WTC11 (cell line): ENCODE data around the gene CLDN3. TPM values are rescaled to one million over a fixed set of nuclear protein-coding genes. Genes with fewer than 3 reads are reported as not detected.

Experiments used
- ATAC-seq: fragments of 200-7000 bp; cut with Tn5 transposase; 2 replicates; pipeline ENCODE4 v1.10.0; 2021; ENCODE audit warnings: mild to moderate bottlenecking, moderate library complexity
- CTCF ChIA-PET: fragments of 300-600 bp; sonication (Branson Sonifier 250); formaldehyde crosslinking; loops from one replicate; lab custom pipeline; 2021; ENCODE audit warnings: antibody characterized with exemption; lab: Charles Lee
- POLR2A ChIA-PET: fragments of 350-600 bp; sonication (Branson Sonifier 250); formaldehyde crosslinking; loops from one replicate; lab custom pipeline; 2021; ENCODE audit warnings: antibody characterized with exemption; lab: Charles Lee
- DNase-seq: peaks from one replicate; pipeline ENCODE4 v3.0.0; 2021; ENCODE audit warnings: low spot score
- H3K27ac Mint-ChIP-seq: 2 replicates; pipeline ENCODE4 v1.8.0; 2021; ENCODE audit warnings: mixed read lengths
- H3K27me3 Mint-ChIP-seq: 2 replicates; pipeline ENCODE4 v1.8.0; 2021; ENCODE audit warnings: low read depth, mild to moderate bottlenecking, moderate library complexity, mixed read lengths
- H3K36me3 Mint-ChIP-seq: 2 replicates; pipeline ENCODE4 v1.8.0; 2021; ENCODE audit warnings: mixed read lengths
- H3K4me1 Mint-ChIP-seq: 2 replicates; pipeline ENCODE4 v1.8.0; 2022; ENCODE audit warnings: mixed read lengths
- H3K4me3 Mint-ChIP-seq: 2 replicates; pipeline ENCODE4 v1.8.0; 2021; ENCODE audit warnings: mild to moderate bottlenecking, moderate library complexity, mixed read lengths
- H3K9me3 Mint-ChIP-seq: 2 replicates; pipeline ENCODE4 v1.8.0; 2021; ENCODE audit warnings: mixed read lengths
- CBFB ChIP-seq: sonication (generic); formaldehyde crosslinking; IDR thresholded peaks from 2 replicates; pipeline ENCODE4 v1.8.1; 2022; ENCODE audit warnings: mild to moderate bottlenecking, low read depth, missing genetic modification reagents
- NFYB ChIP-seq: sonication (generic); formaldehyde crosslinking; conservative IDR thresholded peaks from 2 replicates; pipeline ENCODE4 v1.8.0; 2022; ENCODE audit warnings: low read depth, missing genetic modification reagents
- NR1H2 ChIP-seq: sonication (generic); formaldehyde crosslinking; IDR thresholded peaks from 2 replicates; pipeline ENCODE4 v1.9.0; 2021; ENCODE audit warnings: mild to moderate bottlenecking, moderate library complexity, missing genetic modification reagents
- RORB ChIP-seq: fragments of 250-450 bp; sonication (Bioruptor Pico); IDR thresholded peaks from 2 replicates; pipeline ENCODE4 v1.9.0; 2021; ENCODE audit warnings: mild to moderate bottlenecking
- SMAD4 ChIP-seq: sonication (generic); formaldehyde crosslinking; IDR thresholded peaks from 2 replicates; pipeline ENCODE4 v1.8.0; 2022; ENCODE audit warnings: mild to moderate bottlenecking, missing genetic modification reagents
- SP1 ChIP-seq: sonication (generic); formaldehyde crosslinking; conservative IDR thresholded peaks from 2 replicates; pipeline ENCODE4 v1.8.1; 2022; ENCODE audit warnings: missing genetic modification reagents
- TCF7 ChIP-seq: sonication (generic); formaldehyde crosslinking; IDR thresholded peaks from 2 replicates; pipeline ENCODE4 v1.8.0; 2022; ENCODE audit warnings: mild to moderate bottlenecking, low read depth, missing genetic modification reagents, moderate library complexity
- TEAD4 ChIP-seq: sonication (generic); formaldehyde crosslinking; IDR thresholded peaks from 2 replicates; pipeline ENCODE4 v1.8.0; 2022; ENCODE audit warnings: mild to moderate bottlenecking, missing genetic modification reagents
- ZNF423 ChIP-seq: fragments of 250-450 bp; sonication (Bioruptor Pico); IDR thresholded peaks from 2 replicates; pipeline ENCODE4 v2.1.2; 2022; ENCODE audit warnings: mild to moderate bottlenecking, moderate library complexity
- total RNA-seq: library from RNA; stranded (reverse); gene quantifications from 3 replicates; pipeline ENCODE4 v1.2.3, GENCODE V29; 2021
- TF ChIP-seq, protein P1 (sequence below): sonication (generic); formaldehyde crosslinking; IDR thresholded peaks from 2 replicates; pipeline ENCODE4 v1.8.1; 2023; ENCODE audit warnings: mild to moderate bottlenecking, missing genetic modification reagents, moderate library complexity
- TF ChIP-seq, protein P2 (sequence below): fragments of 250-450 bp; sonication (Bioruptor Pico); IDR thresholded peaks from 2 replicates; pipeline ENCODE4 v1.8.0; 2021; ENCODE audit warnings: mild to moderate bottlenecking
- TF ChIP-seq, protein P3 (sequence below): sonication (generic); formaldehyde crosslinking; IDR thresholded peaks from 2 replicates; pipeline ENCODE4 v1.8.1; 2023; ENCODE audit warnings: mild to moderate bottlenecking, missing genetic modification reagents
- TF ChIP-seq, protein P4 (sequence below): sonication (generic); formaldehyde crosslinking; IDR thresholded peaks from 2 replicates; pipeline ENCODE4 v1.8.1; 2022; ENCODE audit warnings: low read depth, missing genetic modification reagents, borderline replicate concordance
- TF ChIP-seq, protein P5 (sequence below): sonication (generic); formaldehyde crosslinking; IDR thresholded peaks from 2 replicates; pipeline ENCODE4 v1.8.0; 2023; ENCODE audit warnings: missing genetic modification reagents, mild to moderate bottlenecking, borderline replicate concordance
- TF ChIP-seq, protein P6 (sequence below): sonication (generic); formaldehyde crosslinking; IDR thresholded peaks from 2 replicates; pipeline ENCODE4 v1.8.0; 2022; ENCODE audit warnings: mild to moderate bottlenecking, missing genetic modification reagents
- TF ChIP-seq, protein P7 (sequence below): fragments of 200-600 bp; IDR thresholded peaks from 2 replicates; pipeline ENCODE4 v1.8.0; 2022; ENCODE audit warnings: antibody characterized with exemption

Gene CLDN3
- total RNA-seq, 1 experiment from 2014 or later: 20.7 TPM

DNA sequence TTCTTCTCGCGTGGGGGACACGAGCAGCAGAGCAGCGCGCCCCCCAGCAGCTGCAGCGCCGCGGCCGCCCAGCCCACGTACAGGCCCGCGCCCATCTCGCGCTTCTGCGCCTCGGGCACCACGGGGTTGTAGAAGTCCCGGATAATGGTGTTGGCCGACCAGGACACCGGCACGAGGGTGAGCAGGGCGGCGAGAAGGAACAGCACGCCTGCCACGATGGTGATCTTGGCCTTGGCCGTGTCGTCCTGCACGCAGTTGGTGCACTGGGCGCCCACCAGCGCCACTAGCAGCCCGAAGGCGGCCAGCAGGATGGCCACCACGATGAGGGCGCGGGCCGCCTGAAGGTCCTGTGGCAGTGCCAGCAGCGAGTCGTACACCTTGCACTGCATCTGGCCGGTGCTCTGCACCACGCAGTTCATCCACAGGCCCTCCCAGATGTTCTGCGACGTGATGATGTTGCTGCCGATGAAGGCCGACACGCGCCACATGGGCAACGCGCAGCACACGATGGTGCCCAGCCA is 529 bp downstream of the CLDN3 start:
- CTCF ChIA-PET: interaction anchor here (0.6 to 3.4 kb wide), 7 partner anchors 29 to 258 kb away, joined by 3 to 22 read pairs (median 3); partner anchors contain the start of gene ABHD11
- Mint-ChIP-seq H3K27ac (peak overlapping the region; percentile 85), H3K9me3 (0 out of 2 replicates have a peak, but pooled peaks cover under 1% of the 10 kb centered on the region), H3K36me3 (no peaks in the 10 kb centered on the region), H3K4me3 (peak overlapping the region; percentile 79), H3K4me1 (peaks cover 10% of the 10 kb centered on the region), H3K27me3 (peaks cover 15% of the 10 kb centered on the region)
- TF ChIP-seq TEAD4 (CRISPR knock-in tag): no peak
- TF ChIP-seq, protein P1, sequence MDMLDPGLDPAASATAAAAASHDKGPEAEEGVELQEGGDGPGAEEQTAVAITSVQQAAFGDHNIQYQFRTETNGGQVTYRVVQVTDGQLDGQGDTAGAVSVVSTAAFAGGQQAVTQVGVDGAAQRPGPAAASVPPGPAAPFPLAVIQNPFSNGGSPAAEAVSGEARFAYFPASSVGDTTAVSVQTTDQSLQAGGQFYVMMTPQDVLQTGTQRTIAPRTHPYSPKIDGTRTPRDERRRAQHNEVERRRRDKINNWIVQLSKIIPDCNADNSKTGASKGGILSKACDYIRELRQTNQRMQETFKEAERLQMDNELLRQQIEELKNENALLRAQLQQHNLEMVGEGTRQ (CRISPR knock-in tag): peak; percentile 27
- TF ChIP-seq CBFB: no peak
- no peak for TF ChIP-seq ZNF423
- DNase-seq (no peak), ATAC-seq (no peak)
- POLR2A ChIA-PET: interaction anchor here (1.6 to 2.6 kb wide), 4 partner anchors 8 to 58 kb away, joined by 4 to 25 read pairs (median 7); partner anchors contain the start of gene ABHD11

DNA sequence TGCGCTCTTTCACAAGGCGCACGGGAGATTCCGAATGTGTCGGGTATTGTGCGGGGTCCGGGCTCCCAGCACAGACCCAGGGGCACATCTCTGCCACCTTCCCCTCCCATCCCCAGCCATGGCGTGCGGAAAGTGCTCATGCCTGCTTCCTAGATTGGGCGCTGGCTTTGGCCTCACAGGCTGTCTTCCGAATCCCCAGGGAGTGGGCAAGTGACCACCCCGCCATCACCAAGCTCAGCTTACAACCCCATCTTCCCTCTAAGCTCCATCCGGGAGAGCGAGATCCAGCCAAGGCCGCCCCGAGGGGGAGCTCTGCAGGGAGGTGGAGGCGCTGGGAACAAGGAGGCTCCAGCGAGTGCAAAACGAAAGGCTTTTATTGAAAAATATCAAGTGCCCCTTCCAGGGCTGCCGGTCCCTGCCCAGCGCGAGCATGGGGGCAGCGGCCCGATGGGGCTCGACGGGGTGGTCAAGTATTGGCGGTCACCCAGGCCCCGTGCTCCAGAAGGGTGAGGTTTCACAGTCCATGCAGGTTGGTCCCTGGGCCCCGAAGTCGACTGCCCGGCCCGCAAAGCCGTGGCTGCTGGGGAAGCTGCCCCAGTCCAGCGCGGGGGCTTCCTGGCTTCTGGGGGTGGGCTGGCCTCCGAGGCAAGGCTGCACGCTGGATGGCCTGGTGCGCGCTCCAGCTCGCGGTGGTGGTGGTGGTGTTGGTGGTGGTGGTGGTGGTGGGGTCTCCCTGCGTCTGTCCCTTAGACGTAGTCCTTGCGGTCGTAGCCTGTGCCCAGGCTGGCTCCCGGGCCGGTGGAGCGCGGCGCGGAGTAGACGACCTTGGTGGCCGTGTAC is 1.2 kb downstream of the CLDN3 start:
- Mint-ChIP-seq H3K4me1 (peaks cover 10% of the 10 kb centered on the region), H3K9me3 (no peaks in the 10 kb centered on the region), H3K27ac (no peak overlapping the region), H3K4me3 (peak overlapping the region; percentile 79), H3K36me3 (no peaks in the 10 kb centered on the region), H3K27me3 (peaks cover 15% of the 10 kb centered on the region)
- ChIA-PET POLR2A (interaction anchor here (0.7 to 1.7 kb wide), 3 partner anchors 26 to 50 kb away, joined by 3 to 6 read pairs (median 4); partner anchors contain the start of gene ABHD11), CTCF (interaction anchor here (0.9 to 3.4 kb wide), 4 partner anchors 10 to 44 kb away, joined by 3 to 22 read pairs (median 4); partner anchors contain the start of gene ABHD11)
- DNase-seq (peak; percentile 23), ATAC-seq (no peak)
- TF ChIP-seq, protein P2, sequence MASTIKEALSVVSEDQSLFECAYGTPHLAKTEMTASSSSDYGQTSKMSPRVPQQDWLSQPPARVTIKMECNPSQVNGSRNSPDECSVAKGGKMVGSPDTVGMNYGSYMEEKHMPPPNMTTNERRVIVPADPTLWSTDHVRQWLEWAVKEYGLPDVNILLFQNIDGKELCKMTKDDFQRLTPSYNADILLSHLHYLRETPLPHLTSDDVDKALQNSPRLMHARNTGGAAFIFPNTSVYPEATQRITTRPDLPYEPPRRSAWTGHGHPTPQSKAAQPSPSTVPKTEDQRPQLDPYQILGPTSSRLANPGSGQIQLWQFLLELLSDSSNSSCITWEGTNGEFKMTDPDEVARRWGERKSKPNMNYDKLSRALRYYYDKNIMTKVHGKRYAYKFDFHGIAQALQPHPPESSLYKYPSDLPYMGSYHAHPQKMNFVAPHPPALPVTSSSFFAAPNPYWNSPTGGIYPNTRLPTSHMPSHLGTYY (CRISPR knock-in tag): no peak
- TF ChIP-seq NR1H2 (CRISPR knock-in tag) (no peak), SMAD4 (CRISPR knock-in tag) (no peak), NFYB (CRISPR knock-in tag) (no peak), RORB (CRISPR knock-in tag) (no peak), ZNF423 (no peak), TCF7 (CRISPR knock-in tag) (no peak), SP1 (CRISPR knock-in tag) (no peak)
- TF ChIP-seq, protein P3, sequence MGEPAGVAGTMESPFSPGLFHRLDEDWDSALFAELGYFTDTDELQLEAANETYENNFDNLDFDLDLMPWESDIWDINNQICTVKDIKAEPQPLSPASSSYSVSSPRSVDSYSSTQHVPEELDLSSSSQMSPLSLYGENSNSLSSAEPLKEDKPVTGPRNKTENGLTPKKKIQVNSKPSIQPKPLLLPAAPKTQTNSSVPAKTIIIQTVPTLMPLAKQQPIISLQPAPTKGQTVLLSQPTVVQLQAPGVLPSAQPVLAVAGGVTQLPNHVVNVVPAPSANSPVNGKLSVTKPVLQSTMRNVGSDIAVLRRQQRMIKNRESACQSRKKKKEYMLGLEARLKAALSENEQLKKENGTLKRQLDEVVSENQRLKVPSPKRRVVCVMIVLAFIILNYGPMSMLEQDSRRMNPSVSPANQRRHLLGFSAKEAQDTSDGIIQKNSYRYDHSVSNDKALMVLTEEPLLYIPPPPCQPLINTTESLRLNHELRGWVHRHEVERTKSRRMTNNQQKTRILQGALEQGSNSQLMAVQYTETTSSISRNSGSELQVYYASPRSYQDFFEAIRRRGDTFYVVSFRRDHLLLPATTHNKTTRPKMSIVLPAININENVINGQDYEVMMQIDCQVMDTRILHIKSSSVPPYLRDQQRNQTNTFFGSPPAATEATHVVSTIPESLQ: no peak
- TF ChIP-seq, protein P4, sequence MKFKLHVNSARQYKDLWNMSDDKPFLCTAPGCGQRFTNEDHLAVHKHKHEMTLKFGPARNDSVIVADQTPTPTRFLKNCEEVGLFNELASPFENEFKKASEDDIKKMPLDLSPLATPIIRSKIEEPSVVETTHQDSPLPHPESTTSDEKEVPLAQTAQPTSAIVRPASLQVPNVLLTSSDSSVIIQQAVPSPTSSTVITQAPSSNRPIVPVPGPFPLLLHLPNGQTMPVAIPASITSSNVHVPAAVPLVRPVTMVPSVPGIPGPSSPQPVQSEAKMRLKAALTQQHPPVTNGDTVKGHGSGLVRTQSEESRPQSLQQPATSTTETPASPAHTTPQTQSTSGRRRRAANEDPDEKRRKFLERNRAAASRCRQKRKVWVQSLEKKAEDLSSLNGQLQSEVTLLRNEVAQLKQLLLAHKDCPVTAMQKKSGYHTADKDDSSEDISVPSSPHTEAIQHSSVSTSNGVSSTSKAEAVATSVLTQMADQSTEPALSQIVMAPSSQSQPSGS (CRISPR knock-in tag): no peak
- TF ChIP-seq, protein P5, sequence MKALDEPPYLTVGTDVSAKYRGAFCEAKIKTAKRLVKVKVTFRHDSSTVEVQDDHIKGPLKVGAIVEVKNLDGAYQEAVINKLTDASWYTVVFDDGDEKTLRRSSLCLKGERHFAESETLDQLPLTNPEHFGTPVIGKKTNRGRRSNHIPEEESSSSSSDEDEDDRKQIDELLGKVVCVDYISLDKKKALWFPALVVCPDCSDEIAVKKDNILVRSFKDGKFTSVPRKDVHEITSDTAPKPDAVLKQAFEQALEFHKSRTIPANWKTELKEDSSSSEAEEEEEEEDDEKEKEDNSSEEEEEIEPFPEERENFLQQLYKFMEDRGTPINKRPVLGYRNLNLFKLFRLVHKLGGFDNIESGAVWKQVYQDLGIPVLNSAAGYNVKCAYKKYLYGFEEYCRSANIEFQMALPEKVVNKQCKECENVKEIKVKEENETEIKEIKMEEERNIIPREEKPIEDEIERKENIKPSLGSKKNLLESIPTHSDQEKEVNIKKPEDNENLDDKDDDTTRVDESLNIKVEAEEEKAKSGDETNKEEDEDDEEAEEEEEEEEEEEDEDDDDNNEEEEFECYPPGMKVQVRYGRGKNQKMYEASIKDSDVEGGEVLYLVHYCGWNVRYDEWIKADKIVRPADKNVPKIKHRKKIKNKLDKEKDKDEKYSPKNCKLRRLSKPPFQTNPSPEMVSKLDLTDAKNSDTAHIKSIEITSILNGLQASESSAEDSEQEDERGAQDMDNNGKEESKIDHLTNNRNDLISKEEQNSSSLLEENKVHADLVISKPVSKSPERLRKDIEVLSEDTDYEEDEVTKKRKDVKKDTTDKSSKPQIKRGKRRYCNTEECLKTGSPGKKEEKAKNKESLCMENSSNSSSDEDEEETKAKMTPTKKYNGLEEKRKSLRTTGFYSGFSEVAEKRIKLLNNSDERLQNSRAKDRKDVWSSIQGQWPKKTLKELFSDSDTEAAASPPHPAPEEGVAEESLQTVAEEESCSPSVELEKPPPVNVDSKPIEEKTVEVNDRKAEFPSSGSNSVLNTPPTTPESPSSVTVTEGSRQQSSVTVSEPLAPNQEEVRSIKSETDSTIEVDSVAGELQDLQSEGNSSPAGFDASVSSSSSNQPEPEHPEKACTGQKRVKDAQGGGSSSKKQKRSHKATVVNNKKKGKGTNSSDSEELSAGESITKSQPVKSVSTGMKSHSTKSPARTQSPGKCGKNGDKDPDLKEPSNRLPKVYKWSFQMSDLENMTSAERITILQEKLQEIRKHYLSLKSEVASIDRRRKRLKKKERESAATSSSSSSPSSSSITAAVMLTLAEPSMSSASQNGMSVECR: no peak
- TF ChIP-seq, protein P6, sequence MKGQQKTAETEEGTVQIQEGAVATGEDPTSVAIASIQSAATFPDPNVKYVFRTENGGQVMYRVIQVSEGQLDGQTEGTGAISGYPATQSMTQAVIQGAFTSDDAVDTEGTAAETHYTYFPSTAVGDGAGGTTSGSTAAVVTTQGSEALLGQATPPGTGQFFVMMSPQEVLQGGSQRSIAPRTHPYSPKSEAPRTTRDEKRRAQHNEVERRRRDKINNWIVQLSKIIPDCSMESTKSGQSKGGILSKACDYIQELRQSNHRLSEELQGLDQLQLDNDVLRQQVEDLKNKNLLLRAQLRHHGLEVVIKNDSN: no peak
- TF ChIP-seq, protein P7, sequence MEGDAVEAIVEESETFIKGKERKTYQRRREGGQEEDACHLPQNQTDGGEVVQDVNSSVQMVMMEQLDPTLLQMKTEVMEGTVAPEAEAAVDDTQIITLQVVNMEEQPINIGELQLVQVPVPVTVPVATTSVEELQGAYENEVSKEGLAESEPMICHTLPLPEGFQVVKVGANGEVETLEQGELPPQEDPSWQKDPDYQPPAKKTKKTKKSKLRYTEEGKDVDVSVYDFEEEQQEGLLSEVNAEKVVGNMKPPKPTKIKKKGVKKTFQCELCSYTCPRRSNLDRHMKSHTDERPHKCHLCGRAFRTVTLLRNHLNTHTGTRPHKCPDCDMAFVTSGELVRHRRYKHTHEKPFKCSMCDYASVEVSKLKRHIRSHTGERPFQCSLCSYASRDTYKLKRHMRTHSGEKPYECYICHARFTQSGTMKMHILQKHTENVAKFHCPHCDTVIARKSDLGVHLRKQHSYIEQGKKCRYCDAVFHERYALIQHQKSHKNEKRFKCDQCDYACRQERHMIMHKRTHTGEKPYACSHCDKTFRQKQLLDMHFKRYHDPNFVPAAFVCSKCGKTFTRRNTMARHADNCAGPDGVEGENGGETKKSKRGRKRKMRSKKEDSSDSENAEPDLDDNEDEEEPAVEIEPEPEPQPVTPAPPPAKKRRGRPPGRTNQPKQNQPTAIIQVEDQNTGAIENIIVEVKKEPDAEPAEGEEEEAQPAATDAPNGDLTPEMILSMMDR: no peak
